H1 (cell line): ENCODE results near the gene RRAS. TPM values are rescaled to one million over a fixed set of nuclear protein-coding genes. Genes with fewer than 3 reads are reported as not detected.

Experiments used
- ASH2L ChIP-seq: fragments of 200-600, 300-600 bp; sonication (generic); IDR thresholded peaks from one replicate; pipeline ENCODE4 v1.7.1; 2017; ENCODE audit warnings: low read length
- CBX5 ChIP-seq: fragments of 300-800, 300-1000 bp; sonication (generic); IDR thresholded peaks from 2 replicates; pipeline ENCODE4 v1.7.1; 2016; ENCODE audit warnings: antibody characterized with exemption, low read length, low read depth
- CEBPB ChIP-seq: IDR thresholded peaks from 2 replicates; pipeline ENCODE4 v1.6.1; 2012; ENCODE audit warnings: low read depth, low read length
- CHD2 ChIP-seq: IDR thresholded peaks from 2 replicates; pipeline ENCODE4 v1.6.1; 2012; ENCODE audit warnings: low read length, improper control_type of control experiment
- EZH2 ChIP-seq: fragments of 200-600 bp; sonication (generic); IDR thresholded peaks from 2 replicates; pipeline ENCODE4 v1.7.1; 2012; ENCODE audit warnings: low read depth, mild to moderate bottlenecking, moderate library complexity, low read length, inconsistent platforms; ENCODE audit not compliant: severe bottlenecking
- GABPA ChIP-seq: IDR thresholded peaks from 2 replicates; pipeline ENCODE4 v1.6.1; 2011; ENCODE audit warnings: mild to moderate bottlenecking, low read length, moderate library complexity, borderline replicate concordance; ENCODE audit not compliant: insufficient read depth
- GTF2F1 ChIP-seq: IDR thresholded peaks from 2 replicates; pipeline ENCODE4 v1.6.1; 2012; ENCODE audit warnings: low read depth, low read length, improper control_type of control experiment, borderline replicate concordance
- HDAC6 ChIP-seq: IDR thresholded peaks from one replicate; pipeline ENCODE4 v1.7.1; 2012; ENCODE audit warnings: low read depth, mild to moderate bottlenecking, inconsistent platforms, low read length, moderate library complexity
- JUN ChIP-seq: IDR thresholded peaks from 2 replicates; pipeline ENCODE4 v1.6.1; 2011; ENCODE audit warnings: low read depth, mild to moderate bottlenecking, improper control_type of control experiment, low read length
- KDM4A ChIP-seq: IDR thresholded peaks from one replicate; pipeline ENCODE4 v1.7.1; 2012; ENCODE audit warnings: low read depth, mild to moderate bottlenecking, moderate library complexity, low read length, inconsistent platforms; ENCODE audit not compliant: severe bottlenecking
- KDM5A ChIP-seq: fragments of 200-600 bp; IDR thresholded peaks from 2 replicates; pipeline ENCODE4 v1.7.1; 2012; ENCODE audit warnings: mild to moderate bottlenecking, low read length, inconsistent platforms, mixed read lengths
- RBBP5 ChIP-seq: IDR thresholded peaks from 2 replicates; pipeline ENCODE4 v1.7.1; 2012; ENCODE audit warnings: low read depth, mild to moderate bottlenecking, inconsistent platforms, low read length, moderate library complexity, borderline replicate concordance
- RFX5 ChIP-seq: IDR thresholded peaks from 2 replicates; pipeline ENCODE4 v1.6.1; 2011; ENCODE audit warnings: low read depth, low read length, improper control_type of control experiment, borderline replicate concordance
- SAP30 ChIP-seq: fragments of 300-600 bp; sonication (generic); IDR thresholded peaks from 2 replicates; pipeline ENCODE4 v1.7.1; 2012; ENCODE audit warnings: low read length, moderate library complexity, mild to moderate bottlenecking, inconsistent platforms; ENCODE audit not compliant: insufficient read depth, insufficient replicate concordance
- SIRT6 ChIP-seq: IDR thresholded peaks from one replicate; pipeline ENCODE4 v1.7.1; 2012; ENCODE audit warnings: low read length, inconsistent platforms
- SRF ChIP-seq: IDR thresholded peaks from 2 replicates; pipeline ENCODE4 v1.6.1; 2011; ENCODE audit warnings: mild to moderate bottlenecking, low read depth, low read length, moderate library complexity
- TAF7 ChIP-seq: optimal IDR thresholded peaks from 2 replicates; pipeline ENCODE3; 2011; ENCODE audit warnings: low read depth, mild to moderate bottlenecking, inconsistent platforms, low read length, moderate library complexity, borderline replicate concordance
- YY1 ChIP-seq: IDR thresholded peaks from 2 replicates; pipeline ENCODE4 v1.6.1; 2011; ENCODE audit warnings: low read depth, mild to moderate bottlenecking, low read length
- polyA plus RNA-seq, 7 experiments: library from polyadenylated mRNA; depleted of rRNA in 3 of 7; stranded (reverse) in 5 of 7; unstranded in 2 of 7; fragments of >200 nt in 5 of 7; fragments of 200-250 nt in 2 of 7; gene quantifications; 1 replicate in 5 of 7; 2 replicates in 1 of 7; 4 replicates in 1 of 7; pipeline versions ENCODE4 v1.2.1 to v1.2.3, GENCODE V29; 2011 to 2013; ENCODE audit warnings: missing spikeins in 2 of 7, mixed read lengths in 2 of 7
- total RNA-seq: library from RNA; stranded (reverse); fragmentation: NEBNext Ultra II Directional; extraction: Animal tissue kit (Norgen Biotek cat#: 25700); gene quantifications from 2 replicates; pipeline ENCODE4 v1.2.1, GENCODE V29; 2021
- TF ChIP-seq, protein P1 (sequence below): IDR thresholded peaks from 2 replicates; pipeline ENCODE4 v1.6.1; 2011; ENCODE audit warnings: low read depth, mild to moderate bottlenecking, low read length; ENCODE audit not compliant: insufficient read depth
- TF ChIP-seq, protein P2 (sequence below): IDR thresholded peaks from 2 replicates; pipeline ENCODE4 v1.6.1; 2012; ENCODE audit warnings: inconsistent platforms

Gene RRAS
- total and polyA plus RNA-seq, 2 of the 8 experiments (the other 6 are each of a cell fraction or from before 2014, with no cell fraction given), result 17.7 to 49.1 TPM

DNA sequence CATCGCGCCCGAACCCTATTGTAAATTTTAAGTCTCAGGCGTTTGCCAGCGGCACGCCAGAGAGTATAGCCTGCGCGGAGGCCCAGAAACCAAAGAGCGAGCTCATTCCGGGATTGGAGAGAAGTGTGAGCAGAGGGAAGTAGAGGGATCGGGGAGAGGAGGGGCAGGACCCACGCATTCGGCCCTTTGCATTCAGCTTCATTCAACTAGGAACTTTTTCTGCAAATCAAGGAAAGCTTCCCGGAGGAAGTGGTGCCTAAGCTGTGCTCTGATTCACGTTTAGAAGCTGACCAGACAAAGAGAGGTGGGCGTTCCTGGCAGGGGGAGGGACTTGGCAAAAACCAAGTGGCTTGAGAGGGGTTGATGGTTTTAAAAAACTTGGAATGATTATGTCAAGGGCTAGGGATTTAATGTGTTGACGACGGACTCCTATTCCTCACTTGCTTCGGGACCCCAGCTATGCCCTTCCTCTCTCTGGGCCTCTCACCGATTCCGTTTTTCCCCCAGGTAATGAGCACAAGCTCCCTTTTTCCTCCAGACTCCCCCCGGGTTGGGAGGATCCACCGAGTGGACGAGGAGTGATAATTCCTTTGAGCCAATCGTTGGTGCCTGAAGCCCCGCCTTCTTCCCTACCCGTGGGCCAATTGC, 36.3 kb upstream of the RRAS start (continued):
- no peak for TF ChIP-seq EZH2
- TF ChIP-seq SAP30, result no peak
- TF ChIP-seq, protein P1, sequence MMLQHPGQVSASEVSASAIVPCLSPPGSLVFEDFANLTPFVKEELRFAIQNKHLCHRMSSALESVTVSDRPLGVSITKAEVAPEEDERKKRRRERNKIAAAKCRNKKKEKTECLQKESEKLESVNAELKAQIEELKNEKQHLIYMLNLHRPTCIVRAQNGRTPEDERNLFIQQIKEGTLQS, result no peak
- TF ChIP-seq SIRT6, result no peak
- no peak for TF ChIP-seq GABPA
- TF ChIP-seq YY1, result no peak
- TF ChIP-seq CEBPB, result no peak
- TF ChIP-seq JUN, result no peak
- TF ChIP-seq RBBP5, result no peak
- peak; percentile 76 for TF ChIP-seq ASH2L
- TF ChIP-seq KDM4A, result no peak
- peak; percentile 89 for TF ChIP-seq TAF7
- no peak for TF ChIP-seq HDAC6
- TF ChIP-seq GTF2F1, result no peak
- no peak for TF ChIP-seq KDM5A
- TF ChIP-seq SRF, result no peak
- no peak for TF ChIP-seq CBX5
- TF ChIP-seq RFX5, result no peak
- TF ChIP-seq, protein P2, sequence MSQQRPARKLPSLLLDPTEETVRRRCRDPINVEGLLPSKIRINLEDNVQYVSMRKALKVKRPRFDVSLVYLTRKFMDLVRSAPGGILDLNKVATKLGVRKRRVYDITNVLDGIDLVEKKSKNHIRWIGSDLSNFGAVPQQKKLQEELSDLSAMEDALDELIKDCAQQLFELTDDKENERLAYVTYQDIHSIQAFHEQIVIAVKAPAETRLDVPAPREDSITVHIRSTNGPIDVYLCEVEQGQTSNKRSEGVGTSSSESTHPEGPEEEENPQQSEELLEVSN, result no peak
- 0 out of 2 replicates have a peak, but pooled peaks have one; percentile 38 for TF ChIP-seq CHD2
- TF ChIP-seq, all 59 proteins: peak for 16
